HG02610 (cell line): Measurements from ENCODE around the gene GALC.

Experiments
- ATAC-seq: cut with Tn5 transposase; IDR thresholded peaks from one replicate; pipeline ENCODE4 v1.9.1; 2021; ENCODE audit warnings: mild to moderate bottlenecking, moderate library complexity; ENCODE audit not compliant: unreplicated experiment

The GALC gene

DNA sequence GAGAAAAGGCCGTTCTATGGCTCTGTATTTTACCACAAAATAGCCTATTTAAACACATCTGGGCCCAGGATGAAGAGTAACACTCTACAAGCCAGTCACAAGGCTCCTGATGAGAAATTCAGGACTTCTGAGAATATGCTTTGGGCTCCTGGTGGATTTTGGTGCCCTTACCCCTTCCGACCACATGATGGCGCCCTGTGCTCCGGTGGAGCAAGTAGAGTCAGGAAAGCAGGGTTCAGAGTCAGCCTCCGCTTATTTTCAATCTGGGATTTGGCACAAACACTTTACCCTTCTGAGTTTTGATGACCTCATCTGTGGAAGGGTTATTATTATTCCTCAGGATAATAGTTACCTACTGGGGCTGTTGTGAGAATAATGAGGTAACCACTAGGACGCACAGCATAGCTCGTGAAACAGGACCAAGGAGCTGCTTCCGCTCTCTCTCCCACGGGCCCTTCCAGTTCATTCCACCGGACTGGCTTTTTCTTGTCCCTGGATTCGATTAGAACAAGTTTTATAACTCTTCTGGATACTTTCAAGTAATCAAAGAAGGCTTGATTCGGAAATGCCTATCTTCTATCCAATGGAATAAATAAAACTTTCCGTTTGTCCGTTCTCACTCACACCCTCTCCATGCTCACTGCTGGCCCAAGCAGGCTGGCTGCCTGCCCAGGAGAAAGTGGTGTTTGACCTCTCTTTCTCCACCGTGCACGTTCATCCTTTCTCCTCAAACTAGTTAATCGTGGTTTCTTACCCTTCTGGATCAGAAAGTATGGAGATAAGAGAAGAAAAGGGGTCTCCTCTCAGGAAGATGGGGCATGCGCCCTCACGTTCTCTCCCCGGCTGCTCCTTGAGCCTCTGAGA lies 104.6 kb downstream of the GALC start:
- no peak for ATAC-seq

DNA sequence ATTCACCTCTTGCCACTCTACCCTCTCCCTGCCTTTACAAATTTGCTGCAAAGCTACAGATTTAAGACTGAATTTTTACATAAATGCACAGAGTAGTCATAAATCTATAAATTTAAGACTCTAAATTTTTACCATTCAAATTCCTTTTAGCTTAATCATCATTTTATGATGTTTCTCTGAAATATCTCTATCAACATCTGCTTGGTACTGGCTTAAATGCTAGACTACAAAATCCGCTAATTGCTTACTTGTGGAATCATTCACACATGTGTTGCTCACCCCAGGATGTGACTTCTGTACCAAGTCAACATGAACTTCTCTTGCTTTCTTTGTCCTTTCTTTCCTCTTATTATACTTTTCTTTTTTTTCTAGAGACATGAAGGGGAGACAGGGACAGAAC lies 109.2 kb downstream of the GALC start:
- ATAC-seq, result no peak
